Measurements from ENCODE around the gene FAM167B. TPM values are rescaled to one million over a fixed set of nuclear protein-coding genes. Genes with fewer than 3 reads are reported as not detected.

The FAM167B gene
- total and polyA plus RNA-seq, 3 donors from 2014 or later, result 0.99 to 1.6 (median 1.6) TPM

GRCh38 chr1:32247452-32247851 lies 430 bp downstream of the FAM167B start:
- no peaks in the 10 kb centered on the region for H3K36me3 ChIP-seq (ENCODE audit: low read depth, missing control alignments)
- H3K4me1 ChIP-seq, result peaks cover 40% of the 10 kb centered on the region
- no peaks in the 10 kb centered on the region for H3K27me3 ChIP-seq

GRCh38 chr1:32247983-32248889 lies 1.2 kb downstream of the FAM167B start:
- TF ChIP-seq CTCF (IDR thresholded peaks at IDR 0.05) (peak; percentile 29 to 77 (median 66)), POLR2A (IDR thresholded peaks at IDR 0.05) (no peak)
- WGBS, 2 donors, result 11 to 13% methylated on average over 18 to 25 of the region's 31 CpGs
- Histone ChIP-seq H3K27me3 (no peaks in the 10 kb centered on the region), H3K36me3 (ENCODE audit: low read depth, missing control alignments) (no peaks in the 10 kb centered on the region), H3K4me1 (peaks cover 40% of the 10 kb centered on the region), H3K9me3 (no peaks in the 10 kb centered on the region), H3K27ac (peak overlapping the region; percentile 18 to 52), H3K4me3 (peak overlapping the region in 1 of 2 donors; percentile 27)
- intact Hi-C loops (cut with DNase I; ENCODE audit: low total_unique reads), result loop anchor here (10.0 kb wide), 1 partner anchor 87 kb away; the partner anchor contains the start of gene MARCKSL1
- DNase-seq, result peak; percentile 93

More at GRCh38 chr1:32247452-32247851, 430 bp downstream of the FAM167B start:
- H3K27ac ChIP-seq, result peak overlapping the region; percentile 18 to 52
- H3K9me3 ChIP-seq, result no peaks in the 10 kb centered on the region
- no peak for DNase-seq
- intact Hi-C loops (cut with DNase I; ENCODE audit: low total_unique reads), result loop anchor here (10.0 kb wide), 1 partner anchor 87 kb away; the partner anchor contains the start of gene MARCKSL1
- no peak for TF ChIP-seq CTCF (IDR thresholded peaks at IDR 0.05)
- no peak for TF ChIP-seq POLR2A (IDR thresholded peaks at IDR 0.05)
- no peak overlapping the region for H3K4me3 ChIP-seq
- 64 to 81% methylated on average over 8 to 11 of the region's 12 CpGs for WGBS, 2 donors

- intact Hi-C loops (cut with DNase I; ENCODE audit: low total_unique reads), result loop anchor here (10.0 kb wide), 1 partner anchor 85 kb away; the partner anchor contains the start of gene MARCKSL1
- Histone ChIP-seq H3K27me3 (no peaks in the 10 kb centered on the region), H3K4me3 (no peak overlapping the region), H3K27ac (no peak overlapping the region), H3K4me1 (peaks cover 40% of the 10 kb centered on the region), H3K9me3 (no peaks in the 10 kb centered on the region), H3K36me3 (ENCODE audit: low read depth, missing control alignments) (no peaks in the 10 kb centered on the region)
- no peak for DNase-seq
- WGBS, 2 donors, result 68 to 72% methylated on average over 8 to 9 of the region's 9 CpGs
- no peak for TF ChIP-seq CTCF (IDR thresholded peaks at IDR 0.05)
- no peak for TF ChIP-seq POLR2A (IDR thresholded peaks at IDR 0.05)
These were observed 3.0 kb downstream of the FAM167B start for GRCh38 chr1:32249831-32250525.

- intact Hi-C loops (cut with DNase I; ENCODE audit: low total_unique reads), result no loop called here
- TF ChIP-seq CTCF (IDR thresholded peaks at IDR 0.05) (no peak), POLR2A (IDR thresholded peaks at IDR 0.05) (no peak)
- DNase-seq, result no peak
- WGBS, 2 donors, result 81 to 84% methylated on average over 17 to 25 of the region's 25 CpGs
- Histone ChIP-seq H3K4me3 (no peak within 1 kb of the TSS), H3K9me3 (no peaks in the 10 kb centered on the region), H3K4me1 (peaks cover 40% of the 10 kb centered on the region), H3K36me3 (ENCODE audit: low read depth, missing control alignments) (no peaks in the 10 kb centered on the region), H3K27ac (peak within 1 kb of the TSS in 1 of 2 donors; percentile 26), H3K27me3 (no peaks in the 10 kb centered on the region)
These were observed 4.1 kb downstream of the FAM167B start, which contains the start of gene LCK for GRCh38 chr1:32250893-32251716. TSS of gene LCK (plus strand) at chr1:32251265. CDS start at chr1:32274330, 23,065 bp downstream.
